IMR-90 (cell line): ENCODE data around the gene CFAP97. TPM values are rescaled to one million over a fixed set of nuclear protein-coding genes. Genes with fewer than 3 reads are reported as not detected.

Source experiments
- ATAC-seq: fragments of 200-7000 bp; cut with Tn5 transposase; 2 replicates; pipeline ENCODE4 v1.9.1; 2020; ENCODE audit warnings: low read depth, mild to moderate bottlenecking, moderate library complexity
- BruUV-seq: library from RNA; stranded (reverse); fragments of 400-500 nt; replicated peaks from 2 replicates; lab custom pipeline; 2021; lab: Mats Ljungman, UMichigan
- CTCF ChIA-PET: fragments of 300-600 bp; formaldehyde crosslinking; extraction: SDS; loops from one replicate; lab custom pipeline; 2021; ENCODE audit warnings: antibody characterized with exemption; lab: Yijun Ruan, JAX
- POLR2A ChIA-PET: fragments of 300-600 bp; sonication (Branson Sonifier 250); formaldehyde crosslinking; loops from one replicate; lab custom pipeline; 2022; ENCODE audit warnings: antibody characterized with exemption; ENCODE audit not compliant: unreplicated experiment; lab: Charles Lee
- DNase-seq: peaks from one replicate; pipeline ENCODE4 v3.0.0; 2013
- H2AFZ ChIP-seq: replicated peaks from 2 replicates; pipeline ENCODE3; 2013; ENCODE audit warnings: low read length, mild to moderate bottlenecking; ENCODE audit not compliant: poor library complexity
- H2AK5ac ChIP-seq: 2 replicates; pipeline ENCODE4 v1.6.1; 2013; ENCODE audit warnings: low read depth, low read length, inconsistent platforms
- H2AK9ac ChIP-seq: replicated peaks from 2 replicates; pipeline ENCODE3; 2013; ENCODE audit warnings: mild to moderate bottlenecking, low read depth, low read length, moderate library complexity; ENCODE audit not compliant: poor library complexity
- H2BK120ac ChIP-seq: 2 replicates; pipeline ENCODE4 v1.6.1; 2013; ENCODE audit warnings: low read depth, low read length, inconsistent platforms
- H2BK15ac ChIP-seq: 3 replicates; pipeline ENCODE4 v1.6.1; 2013; ENCODE audit warnings: low read depth, low read length, inconsistent platforms
- H2BK20ac ChIP-seq: 2 replicates; pipeline ENCODE4 v1.6.1; 2013; ENCODE audit warnings: low read depth, mild to moderate bottlenecking, inconsistent platforms, low read length, moderate library complexity
- H2BK5ac ChIP-seq: 2 replicates; pipeline ENCODE4 v1.6.1; 2013; ENCODE audit warnings: mild to moderate bottlenecking, low read depth, low read length, inconsistent platforms; ENCODE audit not compliant: poor library complexity, severe bottlenecking
- H3K14ac ChIP-seq: replicated peaks from 2 replicates; pipeline ENCODE4 v1.6.1; 2013; ENCODE audit warnings: low read depth, low read length, inconsistent platforms
- H3K18ac ChIP-seq: 2 replicates; pipeline ENCODE4 v1.6.1; 2013; ENCODE audit warnings: low read depth, low read length, control low read depth
- H3K23ac ChIP-seq: 2 replicates; pipeline ENCODE4 v1.6.1; 2013; ENCODE audit warnings: low read depth, low read length, inconsistent platforms
- H3K27ac ChIP-seq: 2 replicates; pipeline ENCODE4 v1.5.1; 2013; ENCODE audit warnings: mild to moderate bottlenecking, control low read depth, low read length; ENCODE audit not compliant: insufficient read depth
- H3K27me3 ChIP-seq: 2 replicates; pipeline ENCODE4 v1.6.1; 2013; ENCODE audit warnings: low read length; ENCODE audit not compliant: control insufficient read depth, insufficient read depth
- H3K36me3 ChIP-seq: 2 replicates; pipeline ENCODE4 v1.6.1; 2013; ENCODE audit warnings: low read length, mixed read lengths; ENCODE audit not compliant: control insufficient read depth, insufficient read depth
- H3K4ac ChIP-seq: 2 replicates; pipeline ENCODE4 v1.6.1; 2013; ENCODE audit warnings: low read depth, low read length, inconsistent platforms
- H3K4me1 ChIP-seq: 2 replicates; pipeline ENCODE4 v1.6.1; 2013; ENCODE audit warnings: low read length, mixed read lengths; ENCODE audit not compliant: control insufficient read depth, insufficient read depth
- H3K4me2 ChIP-seq: 2 replicates; pipeline ENCODE4 v1.6.1; 2013; ENCODE audit warnings: low read depth, mild to moderate bottlenecking, control low read depth, low read length, moderate library complexity
- H3K4me3 ChIP-seq: 2 replicates; pipeline ENCODE4 v1.5.1; 2013; ENCODE audit warnings: low read depth, mild to moderate bottlenecking, control low read depth, low read length, moderate library complexity; ENCODE audit not compliant: insufficient read depth
- H3K56ac ChIP-seq: 2 replicates; pipeline ENCODE4 v1.6.1; 2013; ENCODE audit warnings: low read length, inconsistent platforms; ENCODE audit not compliant: insufficient read depth; ENCODE audit errors: extremely low read depth
- H3K79me1 ChIP-seq, 2 experiments: 2 replicates each; pipeline ENCODE4 v1.6.1; 2013; ENCODE audit warnings: low read length in 2 of 2, inconsistent platforms in 1 of 2, low read depth in 1 of 2
- H3K9ac ChIP-seq: 2 replicates; pipeline ENCODE4 v1.6.1; 2013; ENCODE audit warnings: low read depth, low read length, control low read depth
- H3K9me1 ChIP-seq: 2 replicates; pipeline ENCODE4 v1.6.1; 2013; ENCODE audit warnings: low read length, inconsistent platforms; ENCODE audit not compliant: insufficient read depth
- H3K9me3 ChIP-seq: 2 replicates; pipeline ENCODE4 v1.6.1; 2013; ENCODE audit warnings: low read length; ENCODE audit not compliant: control insufficient read depth, insufficient read depth
- H4K20me1 ChIP-seq: 2 replicates; pipeline ENCODE4 v1.6.1; 2013; ENCODE audit warnings: low read length, inconsistent platforms; ENCODE audit not compliant: insufficient read depth
- H4K5ac ChIP-seq: 2 replicates; pipeline ENCODE4 v1.6.1; 2013; ENCODE audit warnings: mild to moderate bottlenecking, low read depth, low read length, control low read depth
- H4K8ac ChIP-seq, 2 experiments: 2 replicates each; pipeline ENCODE4 v1.6.1; 2013; ENCODE audit warnings: low read depth in 2 of 2, low read length in 2 of 2, control low read depth in 1 of 2, inconsistent platforms in 1 of 2
- H4K91ac ChIP-seq: 2 replicates; pipeline ENCODE4 v1.6.1; 2013; ENCODE audit warnings: low read depth, low read length, inconsistent platforms; ENCODE audit not compliant: insufficient read depth
- BHLHE40 ChIP-seq: fragments of 150-350 bp; IDR thresholded peaks from 2 replicates; pipeline ENCODE4 v1.6.1; 2016; ENCODE audit warnings: mild to moderate bottlenecking, low read depth, low read length
- CEBPB ChIP-seq: IDR thresholded peaks from 2 replicates; pipeline ENCODE4 v1.6.1; 2012; ENCODE audit warnings: low read depth, low read length, improper control_type of control experiment
- CHD1 ChIP-seq: IDR thresholded peaks from 2 replicates; pipeline ENCODE4 v1.6.1; 2012; ENCODE audit warnings: low read depth, low read length, improper control_type of control experiment
- CTCF ChIP-seq: conservative IDR thresholded peaks from 2 replicates; pipeline ENCODE4 v1.5.1; 2012; ENCODE audit warnings: mild to moderate bottlenecking, low read depth, low read length, improper control_type of control experiment
- ELK1 ChIP-seq: fragments of 150-350 bp; IDR thresholded peaks from 2 replicates; pipeline ENCODE4 v1.6.1; 2016; ENCODE audit warnings: low read depth, mild to moderate bottlenecking, low read length, moderate library complexity, borderline replicate concordance
- FOS ChIP-seq: fragments of 150-350 bp; IDR thresholded peaks from 2 replicates; pipeline ENCODE4 v1.6.1; 2016; ENCODE audit warnings: low read depth, low read length
- MAFK ChIP-seq: IDR thresholded peaks from 2 replicates; pipeline ENCODE4 v1.6.1; 2012; ENCODE audit warnings: low read depth, low read length, improper control_type of control experiment
- MAZ ChIP-seq: IDR thresholded peaks from 2 replicates; pipeline ENCODE4 v1.6.1; 2012; ENCODE audit warnings: low read depth, mild to moderate bottlenecking, low read length, improper control_type of control experiment, moderate library complexity, borderline replicate concordance
- MXI1 ChIP-seq: IDR thresholded peaks from 2 replicates; pipeline ENCODE4 v1.6.1; 2012; ENCODE audit warnings: low read depth, mild to moderate bottlenecking, low read length, moderate library complexity, borderline replicate concordance
- NFE2L2 ChIP-seq: fragments of 150-350 bp; IDR thresholded peaks from 2 replicates; pipeline ENCODE4 v1.6.1; 2016; ENCODE audit warnings: low read depth, mild to moderate bottlenecking, low read length
- POLR2A ChIP-seq: IDR thresholded peaks from 2 replicates; pipeline ENCODE4 v1.6.1; 2012; ENCODE audit warnings: mild to moderate bottlenecking, low read depth, low read length
- RAD21 ChIP-seq: IDR thresholded peaks from 2 replicates; pipeline ENCODE4 v1.6.1; 2012; ENCODE audit warnings: low read length, improper control_type of control experiment
- RCOR1 ChIP-seq: IDR thresholded peaks from 2 replicates; pipeline ENCODE4 v1.6.1; 2012; ENCODE audit warnings: mild to moderate bottlenecking, low read length, improper control_type of control experiment; ENCODE audit not compliant: insufficient replicate concordance
- RFX5 ChIP-seq: IDR thresholded peaks from 2 replicates; pipeline ENCODE4 v1.8.0; 2012; ENCODE audit warnings: low read depth, mild to moderate bottlenecking, low read length, moderate library complexity
- SMC3 ChIP-seq: fragments of 150-350 bp; IDR thresholded peaks from 2 replicates; pipeline ENCODE4 v1.6.1; 2016; ENCODE audit warnings: low read depth, mild to moderate bottlenecking, antibody characterized with exemption, low read length, moderate library complexity
- USF2 ChIP-seq: fragments of 150-350 bp; IDR thresholded peaks from 2 replicates; pipeline ENCODE4 v1.6.1; 2017; ENCODE audit warnings: mild to moderate bottlenecking, antibody characterized with exemption, low read length, low read depth
- WGBS, 2 experiments: methylation state at CpG; one replicate each; pipeline versions ENCODE4 v1.1.5 to v1.1.7; 2013; ENCODE audit warnings: missing lambda C conversion rate in 2 of 2; ENCODE audit not compliant: insufficient read length in 1 of 2; ENCODE audit errors: extremely low coverage in 2 of 2; 5-methylcytosine and 5-hydroxymethylcytosine counted together
- dilution Hi-C: fragments of 300-500 bp; cut with HindIII; formaldehyde crosslinking; loops from one replicate; pipeline ENCODE4 v1.14.3; 2018; ENCODE audit warnings: low sequenced_read_pairs; ENCODE audit not compliant: unreplicated experiment
- in situ Hi-C: fragments of 300-500 bp; cut with MboI; formaldehyde crosslinking; loops from 3 replicates; pipeline ENCODE4 v1.14.3; 2019; ENCODE audit warnings: low sequenced_read_pairs, inconsistent platforms, mixed read lengths
- intact Hi-C: fragments of 100-400 bp; cut with micrococcal nuclease; formaldehyde crosslinking; loops from 2 replicates; pipeline ENCODE4 v1.10.0; 2022
- polyA plus RNA-seq, 3 experiments: library from polyadenylated mRNA; depleted of rRNA; stranded (reverse); fragments of >200 nt; gene quantifications; 2 replicates each; pipeline ENCODE4 v1.2.3, GENCODE V29; 2012; ENCODE audit warnings: low replicate concordance in 1 of 3
- total RNA-seq: library from RNA; depleted of rRNA; stranded (reverse); fragments of >200 nt; gene quantifications from 2 replicates; pipeline ENCODE4 v1.2.3, GENCODE V29; 2012

CFAP97 gene
- total and polyA plus RNA-seq, 2 of the 4 experiments (the other 2 are of a cell fraction): 14.5 to 16.0 TPM

- ATAC-seq: no peak
- H3K4me3 ChIP-seq: no peak overlapping the region
- WGBS, 2 experiments: 94% methylated on average over 2 of the region's 3 CpGs; no CpG with 5 or more reads in 1 of the 2 experiments
- H3K9me3 ChIP-seq: no peaks in the 10 kb centered on the region
- in situ Hi-C loops: loop anchor here (25.0 kb wide), 1 partner anchor 858 kb away; no protein-coding TSS in a partner anchor
- H3K18ac ChIP-seq: no peak overlapping the region
- H3K56ac ChIP-seq: no peak overlapping the region
- intact Hi-C loops: no loop called here
- H2AK9ac ChIP-seq: no peak overlapping the region
- H2AK5ac ChIP-seq: no peak overlapping the region
- no peak overlapping the region for H2AFZ ChIP-seq
- no peak overlapping the region for H2BK5ac ChIP-seq
- DNase-seq: no peak
- ChIA-PET CTCF (no interaction called here), POLR2A (no interaction called here)
- no peak overlapping the region for H3K4me2 ChIP-seq
- H3K9me1 ChIP-seq: 0 out of 2 replicates have a peak, but pooled peaks cover 3% of the 10 kb centered on the region
- H3K36me3 ChIP-seq: peaks cover 2% of the 10 kb centered on the region; the same call in 1 of the 2 replicates
- dilution Hi-C loops: no loop called here
- TF ChIP-seq POLR2A (no peak), NFE2L2 (no peak), FOS (no peak), MAZ (no peak), RAD21 (no peak), RCOR1 (no peak), SMC3 (no peak), BHLHE40 (no peak), CHD1 (no peak), MXI1 (no peak), ELK1 (no peak), CEBPB (no peak), RFX5 (no peak), MAFK (no peak), USF2 (no peak), CTCF (no peak)
- no peak overlapping the region for H4K91ac ChIP-seq
- no peak overlapping the region for H3K23ac ChIP-seq
- H4K8ac ChIP-seq: no peak overlapping the region
- no peak overlapping the region for H3K9ac ChIP-seq
- H4K20me1 ChIP-seq: peaks cover 3% of the 10 kb centered on the region; the same call in 1 of the 2 replicates
- no peak overlapping the region for H4K5ac ChIP-seq
- no peak overlapping the region for H3K14ac ChIP-seq
- H3K4me1 ChIP-seq: peaks cover 5% of the 10 kb centered on the region; the same call in 1 of the 2 replicates
- BruUV-seq: no TSS peak
- H3K4ac ChIP-seq: no peak overlapping the region
- peaks cover 22 to 34% of the 10 kb centered on the region in 2 experiments for H3K79me1 ChIP-seq
- no peak overlapping the region for H3K27ac ChIP-seq
- no peak overlapping the region for H2BK15ac ChIP-seq
- H2BK120ac ChIP-seq: no peak overlapping the region
- no peak overlapping the region for H2BK20ac ChIP-seq
- H3K27me3 ChIP-seq: no peaks in the 10 kb centered on the region
Observed at GRCh38 chr4:185179488-185179887, 24.3 kb downstream of the CFAP97 start.
